Measurements from ENCODE around the gene ATP13A4. TPM values are rescaled to one million over a fixed set of nuclear protein-coding genes. Genes with fewer than 3 reads are reported as not detected.

Gene ATP13A4
- total and polyA plus RNA-seq, 2 of the 8 experiments (the other 6 are each of a cell fraction or from before 2014, with no cell fraction given) = 0.12 TPM; not detected in 1

DNA sequence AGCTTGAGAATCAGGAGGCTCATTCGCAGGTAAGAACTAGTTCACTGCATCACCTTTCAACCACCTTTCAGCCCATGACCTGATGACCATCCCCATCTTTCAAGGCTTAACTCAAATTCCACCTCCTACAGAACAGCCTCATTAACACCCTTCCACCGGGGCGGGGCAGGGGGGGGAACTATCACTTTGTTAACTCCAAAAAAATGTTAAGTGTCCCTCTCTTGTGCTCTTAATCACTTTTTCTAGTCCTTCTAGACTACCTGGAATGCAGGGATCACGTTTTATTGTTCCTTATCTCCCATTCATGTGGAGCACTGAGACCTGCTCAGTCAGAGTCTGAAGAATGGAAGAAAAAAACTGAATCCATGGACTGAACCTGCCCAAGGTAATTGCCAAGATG is 51.8 kb downstream of the ATP13A4 start (continued):
- TF ChIP-seq CHD7 (IDR thresholded peaks at IDR 0.05; ENCODE audit: insufficient replicate concordance, low read length) (no peak), JUND (IDR thresholded peaks at IDR 0.05; ENCODE audit: low read length) (no peak), CTBP2 (IDR thresholded peaks at IDR 0.05; ENCODE audit: borderline replicate concordance, insufficient read depth, insufficient read length, low read length) (no peak), CBX8 (IDR thresholded peaks at IDR 0.05; ENCODE audit: borderline replicate concordance, low read depth, low read length) (no peak), MAFK (IDR thresholded peaks at IDR 0.05; ENCODE audit: low read depth, low read length) (no peak), HDAC6 (IDR thresholded peaks at IDR 0.05; ENCODE audit: low read depth, low read length) (no peak), CEBPB (IDR thresholded peaks at IDR 0.05; ENCODE audit: low read depth, low read length) (no peak), CBX5 (IDR thresholded peaks at IDR 0.05; ENCODE audit: low read depth, low read length) (no peak)
- TF ChIP-seq, protein P1, sequence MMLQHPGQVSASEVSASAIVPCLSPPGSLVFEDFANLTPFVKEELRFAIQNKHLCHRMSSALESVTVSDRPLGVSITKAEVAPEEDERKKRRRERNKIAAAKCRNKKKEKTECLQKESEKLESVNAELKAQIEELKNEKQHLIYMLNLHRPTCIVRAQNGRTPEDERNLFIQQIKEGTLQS (IDR thresholded peaks at IDR 0.05; ENCODE audit: insufficient read depth, low read depth, low read length) = no peak
